SK-N-SH treated with all-trans-retinoic acid at 6 μM for 48 hours (cell line): ENCODE data around the gene BTBD16.

ENCODE experiments used
- ATAC-seq: fragments of 200-7000 bp; cut with Tn5 transposase; 3 replicates; pipeline ENCODE4 v1.9.1; 2020; ENCODE audit warnings: mild to moderate bottlenecking, moderate library complexity
- ARNTL ChIP-seq: fragments of 450-650 bp; formaldehyde crosslinking; IDR thresholded peaks from 2 replicates; pipeline ENCODE4 v1.5.0; 2020; ENCODE audit warnings: low read depth, mild to moderate bottlenecking, moderate library complexity, borderline replicate concordance
- BACH2 ChIP-seq: fragments of 250-450 bp; sonication (Bioruptor Pico); IDR thresholded peaks from 2 replicates; pipeline ENCODE4 v1.9.0; 2021; ENCODE audit warnings: mild to moderate bottlenecking, borderline replicate concordance
- CREB5 ChIP-seq: fragments of 250-450 bp; sonication (Bioruptor Pico); IDR thresholded peaks from 2 replicates; pipeline ENCODE4 v1.5.1; 2020; ENCODE audit warnings: low read depth, mild to moderate bottlenecking, moderate library complexity
- CSDC2 ChIP-seq: fragments of 250-450 bp; sonication (Bioruptor Pico); IDR thresholded peaks from 2 replicates; pipeline ENCODE4 v1.5.0; 2020; ENCODE audit warnings: mild to moderate bottlenecking, moderate library complexity
- GLIS3 ChIP-seq: fragments of 250-450 bp; sonication (Bioruptor Pico); IDR thresholded peaks from 2 replicates; pipeline ENCODE4 v1.5.0; 2020; ENCODE audit warnings: mild to moderate bottlenecking, moderate library complexity
- ISL1 ChIP-seq: fragments of 250-450 bp; sonication (Bioruptor Pico); IDR thresholded peaks from 2 replicates; pipeline ENCODE4 v2.1.2; 2022; ENCODE audit warnings: mild to moderate bottlenecking, moderate library complexity
- OSR1 ChIP-seq: fragments of 250-450 bp; sonication (Bioruptor Pico); IDR thresholded peaks from 2 replicates; pipeline ENCODE4 v1.8.0; 2022; ENCODE audit warnings: moderate library complexity, mild to moderate bottlenecking, inconsistent platforms
- PATZ1 ChIP-seq: fragments of 250-450 bp; sonication (Bioruptor Pico); IDR thresholded peaks from 2 replicates; pipeline ENCODE4 v1.8.0; 2020; ENCODE audit warnings: mild to moderate bottlenecking, moderate library complexity, borderline replicate concordance
- PPARA ChIP-seq: fragments of 250-450 bp; sonication (Bioruptor Pico); IDR thresholded peaks from 2 replicates; pipeline ENCODE4 v1.5.0; 2020; ENCODE audit warnings: mild to moderate bottlenecking, borderline replicate concordance
- RARB ChIP-seq: fragments of 250-450 bp; sonication (Bioruptor Pico); IDR thresholded peaks from 2 replicates; pipeline ENCODE4 v1.8.0; 2021; ENCODE audit warnings: mild to moderate bottlenecking, moderate library complexity
- SNAI2 ChIP-seq: fragments of 250-450 bp; sonication (Bioruptor Pico); IDR thresholded peaks from 2 replicates; pipeline ENCODE4 v1.5.0; 2020; ENCODE audit warnings: mild to moderate bottlenecking, moderate library complexity
- TCF4 ChIP-seq: fragments of 250-450 bp; sonication (Bioruptor Pico); IDR thresholded peaks from 2 replicates; pipeline ENCODE4 v1.8.0; 2021; ENCODE audit warnings: mild to moderate bottlenecking, moderate library complexity, borderline replicate concordance
- TOX ChIP-seq: fragments of 250-450 bp; sonication (Bioruptor Pico); IDR thresholded peaks from 2 replicates; pipeline ENCODE4 v1.8.0; 2021; ENCODE audit warnings: mild to moderate bottlenecking, moderate library complexity, borderline replicate concordance
- ZC3H10 ChIP-seq: fragments of 250-450 bp; sonication (Bioruptor Pico); IDR thresholded peaks from 2 replicates; pipeline ENCODE4 v1.5.1; 2021; ENCODE audit warnings: mild to moderate bottlenecking, moderate library complexity
- ZFP3 ChIP-seq: fragments of 250-450 bp; sonication (Bioruptor Pico); IDR thresholded peaks from 2 replicates; pipeline ENCODE4 v1.5.0; 2020; ENCODE audit warnings: mild to moderate bottlenecking, moderate library complexity
- ZFP30 ChIP-seq: fragments of 450-650 bp; formaldehyde crosslinking; IDR thresholded peaks from 2 replicates; pipeline ENCODE4 v1.5.0; 2022; ENCODE audit warnings: mild to moderate bottlenecking, moderate library complexity
- ZNF565 ChIP-seq: fragments of 450-650 bp; formaldehyde crosslinking; conservative IDR thresholded peaks from 2 replicates; pipeline ENCODE4 v1.5.0; 2020; ENCODE audit warnings: low read depth, mild to moderate bottlenecking, moderate library complexity
- ZNF70 ChIP-seq: fragments of 450-650 bp; formaldehyde crosslinking; IDR thresholded peaks from 2 replicates; pipeline ENCODE4 v1.5.0; 2020; ENCODE audit warnings: mild to moderate bottlenecking, moderate library complexity
- TF ChIP-seq, protein P1 (sequence below): fragments of 250-450 bp; sonication (Bioruptor Pico); IDR thresholded peaks from 2 replicates; pipeline ENCODE4 v1.5.1; 2021; ENCODE audit warnings: mild to moderate bottlenecking, moderate library complexity
- TF ChIP-seq, protein P2 (sequence below): fragments of 250-450 bp; sonication (Bioruptor Pico); IDR thresholded peaks from 2 replicates; pipeline ENCODE4 v1.8.0; 2021; ENCODE audit warnings: low read depth, mild to moderate bottlenecking, moderate library complexity, borderline replicate concordance
- TF ChIP-seq, protein P3 (sequence below): fragments of 250-450 bp; sonication (Bioruptor Pico); IDR thresholded peaks from 2 replicates; pipeline ENCODE4 v1.5.0; 2020; ENCODE audit warnings: mild to moderate bottlenecking, moderate library complexity

The BTBD16 gene

DNA sequence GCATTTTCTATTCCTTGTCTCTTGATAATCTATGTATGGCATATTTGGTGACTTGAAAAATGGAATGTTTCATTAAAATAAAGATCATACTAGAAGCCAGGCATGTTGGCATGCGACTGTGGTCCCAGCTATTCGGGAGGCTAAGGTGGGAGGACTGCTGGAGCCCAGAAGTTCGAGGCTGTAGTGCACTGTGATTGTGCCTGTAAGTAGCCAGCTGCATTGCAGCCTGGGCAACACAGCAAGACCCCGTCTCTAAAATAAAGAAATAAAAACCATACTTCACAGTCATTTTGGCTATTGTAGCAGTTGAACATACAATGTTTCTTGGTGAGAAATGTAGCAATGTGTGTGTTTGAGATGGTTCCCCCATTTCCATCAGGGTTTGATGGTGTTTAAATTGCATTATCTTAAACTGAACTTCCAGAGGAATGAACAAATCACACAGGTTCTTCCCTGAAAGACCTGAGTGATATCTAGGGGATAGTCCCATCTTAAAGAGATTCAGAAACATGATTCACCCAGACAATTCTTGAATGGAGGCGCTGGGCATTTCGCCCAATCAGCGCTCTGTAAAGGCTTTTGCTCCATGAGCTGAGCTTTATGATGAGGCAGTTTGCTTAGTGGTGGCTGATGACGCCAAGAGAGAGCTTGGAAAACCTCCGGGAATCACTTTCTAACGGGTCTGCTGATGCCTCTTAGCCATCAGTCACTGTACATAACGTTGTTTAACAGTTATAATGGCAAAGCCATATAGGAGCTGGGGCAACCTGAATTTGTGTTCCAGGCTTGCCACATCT, 19.4 kb upstream of the BTBD16 start:
- ATAC-seq = no peak
- TF ChIP-seq BACH2 (CRISPR knock-in tag) = no peak
- no peak for TF ChIP-seq ZFP3
- TF ChIP-seq ZFP30 (CRISPR knock-in tag) = no peak
- TF ChIP-seq, protein P1, sequence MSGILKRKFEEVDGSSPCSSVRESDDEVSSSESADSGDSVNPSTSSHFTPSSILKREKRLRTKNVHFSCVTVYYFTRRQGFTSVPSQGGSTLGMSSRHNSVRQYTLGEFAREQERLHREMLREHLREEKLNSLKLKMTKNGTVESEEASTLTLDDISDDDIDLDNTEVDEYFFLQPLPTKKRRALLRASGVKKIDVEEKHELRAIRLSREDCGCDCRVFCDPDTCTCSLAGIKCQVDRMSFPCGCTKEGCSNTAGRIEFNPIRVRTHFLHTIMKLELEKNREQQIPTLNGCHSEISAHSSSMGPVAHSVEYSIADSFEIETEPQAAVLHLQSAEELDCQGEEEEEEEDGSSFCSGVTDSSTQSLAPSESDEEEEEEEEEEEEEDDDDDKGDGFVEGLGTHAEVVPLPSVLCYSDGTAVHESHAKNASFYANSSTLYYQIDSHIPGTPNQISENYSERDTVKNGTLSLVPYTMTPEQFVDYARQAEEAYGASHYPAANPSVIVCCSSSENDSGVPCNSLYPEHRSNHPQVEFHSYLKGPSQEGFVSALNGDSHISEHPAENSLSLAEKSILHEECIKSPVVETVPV (CRISPR knock-in tag) = no peak
- TF ChIP-seq, all 23 proteins: peak for 0

DNA sequence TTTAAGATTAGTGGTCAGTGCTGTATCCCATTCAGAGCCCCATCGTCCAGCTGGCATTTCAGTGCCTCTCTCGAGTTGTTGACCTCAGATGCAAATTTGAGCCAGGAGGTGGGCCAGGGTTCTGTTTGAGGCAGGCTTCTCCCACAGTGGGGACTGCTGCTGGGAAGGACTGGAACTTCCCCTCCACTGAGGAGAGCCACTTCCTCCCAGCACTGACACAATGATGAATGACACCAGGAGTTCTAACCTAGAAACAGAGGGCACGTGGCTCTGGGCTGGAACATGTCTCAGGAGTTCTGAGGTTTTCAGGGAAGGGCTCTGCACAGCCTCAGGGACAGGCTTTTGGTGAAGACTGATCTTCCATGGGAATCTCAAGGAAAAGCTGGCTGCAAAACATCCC, 18.3 kb upstream of the BTBD16 start:
- ATAC-seq = no peak
- TF ChIP-seq ARNTL (CRISPR knock-in tag) (no peak), SNAI2 (CRISPR knock-in tag) (no peak)

- no peak for ATAC-seq
- TF ChIP-seq BACH2 (CRISPR knock-in tag) (no peak), GLIS3 (CRISPR knock-in tag) (no peak), TCF4 (CRISPR knock-in tag) (no peak), RARB (CRISPR knock-in tag) (no peak), PATZ1 (no peak), ISL1 (no peak), PPARA (CRISPR knock-in tag) (no peak), OSR1 (no peak), SNAI2 (CRISPR knock-in tag) (no peak), ZNF70 (CRISPR knock-in tag) (no peak), CREB5 (no peak), ZC3H10 (no peak)
- TF ChIP-seq, protein P2, sequence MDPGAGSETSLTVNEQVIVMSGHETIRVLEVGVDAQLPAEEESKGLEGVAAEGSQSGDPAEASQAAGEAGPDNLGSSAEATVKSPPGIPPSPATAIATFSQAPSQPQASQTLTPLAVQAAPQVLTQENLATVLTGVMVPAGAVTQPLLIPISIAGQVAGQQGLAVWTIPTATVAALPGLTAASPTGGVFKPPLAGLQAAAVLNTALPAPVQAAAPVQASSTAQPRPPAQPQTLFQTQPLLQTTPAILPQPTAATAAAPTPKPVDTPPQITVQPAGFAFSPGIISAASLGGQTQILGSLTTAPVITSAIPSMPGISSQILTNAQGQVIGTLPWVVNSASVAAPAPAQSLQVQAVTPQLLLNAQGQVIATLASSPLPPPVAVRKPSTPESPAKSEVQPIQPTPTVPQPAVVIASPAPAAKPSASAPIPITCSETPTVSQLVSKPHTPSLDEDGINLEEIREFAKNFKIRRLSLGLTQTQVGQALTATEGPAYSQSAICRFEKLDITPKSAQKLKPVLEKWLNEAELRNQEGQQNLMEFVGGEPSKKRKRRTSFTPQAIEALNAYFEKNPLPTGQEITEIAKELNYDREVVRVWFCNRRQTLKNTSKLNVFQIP = no peak
- TF ChIP-seq, protein P3, sequence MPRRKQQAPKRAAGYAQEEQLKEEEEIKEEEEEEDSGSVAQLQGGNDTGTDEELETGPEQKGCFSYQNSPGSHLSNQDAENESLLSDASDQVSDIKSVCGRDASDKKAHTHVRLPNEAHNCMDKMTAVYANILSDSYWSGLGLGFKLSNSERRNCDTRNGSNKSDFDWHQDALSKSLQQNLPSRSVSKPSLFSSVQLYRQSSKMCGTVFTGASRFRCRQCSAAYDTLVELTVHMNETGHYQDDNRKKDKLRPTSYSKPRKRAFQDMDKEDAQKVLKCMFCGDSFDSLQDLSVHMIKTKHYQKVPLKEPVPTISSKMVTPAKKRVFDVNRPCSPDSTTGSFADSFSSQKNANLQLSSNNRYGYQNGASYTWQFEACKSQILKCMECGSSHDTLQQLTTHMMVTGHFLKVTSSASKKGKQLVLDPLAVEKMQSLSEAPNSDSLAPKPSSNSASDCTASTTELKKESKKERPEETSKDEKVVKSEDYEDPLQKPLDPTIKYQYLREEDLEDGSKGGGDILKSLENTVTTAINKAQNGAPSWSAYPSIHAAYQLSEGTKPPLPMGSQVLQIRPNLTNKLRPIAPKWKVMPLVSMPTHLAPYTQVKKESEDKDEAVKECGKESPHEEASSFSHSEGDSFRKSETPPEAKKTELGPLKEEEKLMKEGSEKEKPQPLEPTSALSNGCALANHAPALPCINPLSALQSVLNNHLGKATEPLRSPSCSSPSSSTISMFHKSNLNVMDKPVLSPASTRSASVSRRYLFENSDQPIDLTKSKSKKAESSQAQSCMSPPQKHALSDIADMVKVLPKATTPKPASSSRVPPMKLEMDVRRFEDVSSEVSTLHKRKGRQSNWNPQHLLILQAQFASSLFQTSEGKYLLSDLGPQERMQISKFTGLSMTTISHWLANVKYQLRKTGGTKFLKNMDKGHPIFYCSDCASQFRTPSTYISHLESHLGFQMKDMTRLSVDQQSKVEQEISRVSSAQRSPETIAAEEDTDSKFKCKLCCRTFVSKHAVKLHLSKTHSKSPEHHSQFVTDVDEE (CRISPR knock-in tag) = no peak
- TF ChIP-seq, all 23 proteins: peak for 0
Measured at GRCh38 chr10:122253605-122254004, 17.5 kb upstream of the BTBD16 start.

DNA sequence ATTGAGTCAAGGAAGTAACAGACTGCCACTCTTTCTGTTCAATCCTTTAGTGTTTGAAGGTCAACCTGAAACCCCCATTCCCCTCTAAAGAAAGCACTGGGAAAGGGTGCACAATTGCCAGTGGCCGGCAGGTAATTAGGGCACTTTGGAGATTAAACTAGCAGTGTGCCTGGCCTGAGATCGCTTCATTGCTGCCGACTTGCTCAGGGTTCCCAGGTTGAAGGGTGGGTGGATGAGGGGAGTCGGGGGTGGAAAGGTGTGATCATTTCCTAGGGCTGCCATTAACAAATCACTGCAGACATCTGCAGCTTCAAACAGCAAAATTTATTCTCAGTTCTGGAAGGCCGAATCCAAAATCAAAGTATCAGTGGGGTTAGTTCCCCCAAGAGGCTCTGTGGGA, 16.3 kb upstream of the BTBD16 start:
- no peak for ATAC-seq
- no peak for TF ChIP-seq RARB (CRISPR knock-in tag)
- TF ChIP-seq ZNF565 (CRISPR knock-in tag) = no peak
- TF ChIP-seq CSDC2 = no peak
- no peak for TF ChIP-seq ARNTL (CRISPR knock-in tag)
- TF ChIP-seq, protein P2 = no peak
- TF ChIP-seq CREB5 = no peak
- TF ChIP-seq TOX (CRISPR knock-in tag) = no peak
- TF ChIP-seq ZC3H10 = no peak
